Stimulated activated CD8-positive, alpha-beta memory T cell treated with anti-CD3 and anti-CD28 coated beads, Interleukin-15, amount 100 ng/mL, for 24 hours (primary cell): ENCODE data around the gene HMX1.

ENCODE experiments used
- DNase-seq: peaks from one replicate; pipeline ENCODE4 v3.0.0-alpha.2; 2020; ENCODE audit warnings: low read depth

The HMX1 gene

DNA sequence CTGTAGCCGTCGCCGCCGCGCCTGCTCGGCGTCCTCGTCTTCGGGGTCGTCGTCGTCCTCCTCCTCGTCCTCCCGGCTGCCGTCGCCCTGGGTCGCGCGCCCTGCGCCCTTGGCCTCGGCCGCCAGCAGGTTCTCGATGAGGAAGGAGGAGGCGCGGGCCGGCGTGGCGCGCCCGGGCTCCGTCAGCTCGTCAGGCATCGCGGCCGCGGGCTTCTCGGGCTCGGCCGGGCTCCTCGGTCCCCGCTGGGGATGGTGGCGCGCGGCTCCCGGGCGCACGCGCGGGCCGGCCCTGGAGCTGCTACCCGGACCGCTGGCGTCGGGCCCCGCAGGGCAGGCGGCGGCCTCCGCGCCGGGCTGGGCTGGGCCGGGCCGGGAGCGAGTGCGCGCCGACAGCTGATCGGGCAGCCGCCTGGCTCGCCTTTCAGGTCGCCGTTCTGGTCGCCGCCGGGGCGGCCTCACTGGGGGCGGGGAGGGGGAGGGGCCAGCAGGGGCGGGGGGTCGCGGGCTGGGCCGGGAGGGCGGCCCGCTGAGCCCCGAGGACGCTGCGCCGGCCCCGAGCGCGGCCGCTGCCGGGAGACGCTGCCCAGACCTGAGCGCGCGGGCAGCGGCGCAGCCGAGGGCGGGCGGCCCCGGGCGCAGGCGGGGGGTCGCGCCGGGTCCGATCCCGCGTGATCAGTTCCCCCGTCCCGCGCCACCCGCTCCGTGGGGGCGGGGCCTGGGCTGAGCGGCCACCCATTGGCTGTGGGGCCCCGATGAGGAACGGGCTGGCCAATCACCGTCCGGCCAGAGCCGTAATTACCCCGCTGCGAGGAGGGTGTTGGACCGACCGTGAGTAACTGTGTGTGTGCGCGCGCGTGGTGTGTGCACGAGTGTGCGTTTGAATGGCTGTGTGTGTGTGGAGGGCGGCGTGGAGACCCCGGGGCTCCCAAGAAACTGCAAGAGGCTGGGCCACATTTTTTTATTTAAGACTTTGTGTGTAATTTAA, at the start of gene HMX1:
HMX1 (minus strand) TSS at position 423 of the 985 bp plus-strand sequence; CDS start at position 198, 225 bp downstream.
- no peak for DNase-seq

DNA sequence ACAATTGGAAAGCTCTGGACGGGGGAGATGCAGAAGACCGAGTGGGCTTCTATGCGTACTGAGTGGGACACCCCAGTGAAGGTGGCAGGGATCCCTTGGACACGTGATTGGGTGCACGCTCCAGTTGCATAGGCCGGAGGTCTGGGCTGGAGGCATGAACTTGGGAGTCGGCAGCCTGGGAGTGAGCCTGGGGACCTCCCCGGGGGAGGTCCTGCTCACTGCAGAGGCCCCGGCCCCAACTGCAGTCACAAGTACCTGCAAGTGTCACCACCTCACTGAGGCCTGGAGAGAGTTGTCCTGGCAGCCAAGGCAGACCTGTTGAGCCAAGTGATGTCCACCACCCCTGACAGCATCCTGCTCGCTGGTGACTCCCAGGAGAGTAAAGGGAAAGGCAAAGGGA, 49.3 kb upstream of the HMX1 start:
- DNase-seq = no peak

DNA sequence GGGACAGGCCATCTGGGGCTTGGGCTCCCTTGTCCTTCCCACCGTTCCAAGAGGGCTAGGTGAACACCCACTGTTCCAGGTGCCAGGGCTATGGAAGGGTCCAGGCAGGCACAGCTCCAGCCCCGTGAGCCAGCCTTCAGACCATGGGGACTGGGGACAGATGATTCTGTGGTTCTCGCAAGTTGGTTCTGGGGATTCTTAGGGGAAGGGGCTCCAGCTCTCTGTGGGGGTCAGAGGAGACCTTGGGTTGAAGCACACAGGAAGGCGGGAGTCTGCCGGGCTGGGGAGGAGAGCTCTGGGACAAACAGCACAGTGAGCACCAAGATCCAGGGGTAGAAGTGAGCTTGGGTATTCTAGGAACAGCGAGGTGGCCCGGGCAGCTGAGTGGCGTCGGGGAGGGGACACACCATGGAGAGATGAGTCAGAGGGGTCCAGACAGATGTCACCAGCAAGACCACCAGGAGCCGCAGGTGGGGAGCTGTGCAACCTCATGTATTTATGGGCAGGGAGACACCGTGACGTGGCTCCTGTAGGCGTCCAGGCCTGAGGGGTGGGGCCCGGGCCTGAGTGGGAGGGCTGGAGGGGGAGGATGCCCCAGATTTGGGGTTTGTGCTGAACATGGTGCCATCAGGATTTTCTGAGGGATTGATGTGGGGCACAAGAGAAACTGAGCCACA, 48.8 kb upstream of the HMX1 start:
- DNase-seq = no peak

DNA sequence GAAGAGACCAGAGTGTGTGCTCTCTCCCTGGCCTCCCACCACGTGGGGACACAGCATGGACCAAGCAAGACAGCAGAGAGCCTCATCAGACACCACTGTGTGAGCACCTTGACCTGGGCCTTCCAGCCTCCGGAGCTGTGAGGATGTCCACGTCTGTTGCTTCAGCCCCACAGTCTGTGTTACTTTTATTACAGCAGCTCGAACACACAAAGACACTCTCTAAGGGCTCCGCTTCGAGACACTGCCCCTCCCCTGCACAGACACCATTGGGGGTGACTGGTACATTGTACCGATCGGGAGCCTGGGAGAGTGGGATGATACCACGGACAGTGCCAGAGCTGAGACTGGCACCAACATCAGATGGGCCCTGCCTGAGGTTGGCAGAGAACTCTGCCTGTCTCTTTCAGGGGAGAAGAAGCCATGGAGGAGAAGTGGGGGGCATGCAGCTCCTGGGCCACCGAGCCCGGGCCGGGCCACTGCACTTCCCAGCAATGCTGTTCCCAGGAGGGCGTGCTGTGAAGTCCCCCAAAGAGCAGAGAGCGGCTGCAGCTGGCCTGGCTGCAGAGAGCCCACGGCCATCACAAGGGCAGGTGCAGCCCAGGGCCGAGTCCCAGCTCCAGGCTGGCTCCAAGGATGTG, 48.1 kb upstream of the HMX1 start:
- DNase-seq = no peak

DNA sequence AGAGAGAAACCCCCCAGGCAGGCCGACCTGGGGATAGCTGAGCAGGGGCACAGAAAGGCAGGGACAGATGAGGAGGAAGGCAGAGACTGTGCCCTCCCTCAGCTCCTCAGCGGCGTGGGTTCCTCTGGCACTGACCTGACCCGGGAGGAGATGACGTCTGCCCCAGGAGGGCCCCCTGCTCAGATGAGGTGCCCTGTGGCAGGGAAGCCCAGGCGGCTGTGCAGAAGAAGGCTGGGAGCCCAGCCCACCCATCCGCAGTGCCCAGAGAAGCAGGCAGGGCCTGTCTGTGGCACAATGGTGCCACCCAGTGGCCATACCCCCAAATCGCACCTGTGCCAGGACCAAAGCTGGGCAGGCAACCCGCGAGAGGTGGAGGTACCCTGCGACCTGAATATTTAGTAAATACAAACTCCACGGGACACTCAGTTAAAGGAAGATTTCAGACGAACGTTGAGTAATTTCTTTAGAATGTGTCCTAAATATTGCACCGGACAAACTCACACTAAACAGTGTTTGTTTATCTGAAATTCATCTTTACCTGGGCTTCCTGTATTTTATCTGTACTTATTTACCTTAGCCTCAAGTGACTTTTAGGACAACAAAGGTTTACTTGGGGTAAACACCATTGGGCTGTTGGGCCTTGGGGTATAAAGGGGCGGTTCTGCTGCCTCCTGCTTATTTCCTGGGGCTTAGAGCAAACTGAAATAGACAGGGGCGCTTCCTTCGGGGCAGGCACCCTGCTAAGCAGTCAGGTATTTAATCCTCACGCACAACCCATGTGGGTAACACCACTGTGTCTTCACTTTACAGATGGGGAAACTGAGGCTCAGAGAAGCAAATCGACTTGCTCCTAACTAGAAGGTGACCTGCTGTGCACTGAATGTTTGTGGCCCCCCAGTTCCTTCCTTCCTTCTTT, 46.5 kb upstream of the HMX1 start:
- peak; percentile 56 for DNase-seq

DNA sequence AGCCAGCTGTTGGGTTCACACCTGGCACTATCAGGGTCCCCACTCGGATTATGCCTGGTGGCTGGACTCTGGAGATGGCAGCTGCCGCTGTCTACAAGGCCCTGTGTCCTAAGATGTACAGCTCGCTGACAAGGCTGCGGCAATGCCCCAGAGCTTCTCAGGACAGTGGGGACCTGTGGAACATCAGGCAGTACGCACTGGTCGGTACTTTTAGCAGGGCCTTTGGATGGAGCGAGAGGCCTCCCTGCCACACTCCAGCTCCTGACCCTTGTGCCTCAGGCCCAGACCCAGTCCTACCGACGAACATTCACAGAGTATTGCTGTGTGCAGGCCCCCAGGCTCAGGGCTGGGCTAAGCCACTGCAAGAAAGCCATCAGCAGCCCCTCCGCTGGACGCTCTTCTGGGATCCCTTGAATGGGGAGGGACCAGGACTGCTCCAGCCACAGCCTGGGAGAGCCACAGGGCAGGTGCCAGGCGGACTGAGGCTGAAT, 45.7 kb upstream of the HMX1 start:
- DNase-seq = no peak

DNA sequence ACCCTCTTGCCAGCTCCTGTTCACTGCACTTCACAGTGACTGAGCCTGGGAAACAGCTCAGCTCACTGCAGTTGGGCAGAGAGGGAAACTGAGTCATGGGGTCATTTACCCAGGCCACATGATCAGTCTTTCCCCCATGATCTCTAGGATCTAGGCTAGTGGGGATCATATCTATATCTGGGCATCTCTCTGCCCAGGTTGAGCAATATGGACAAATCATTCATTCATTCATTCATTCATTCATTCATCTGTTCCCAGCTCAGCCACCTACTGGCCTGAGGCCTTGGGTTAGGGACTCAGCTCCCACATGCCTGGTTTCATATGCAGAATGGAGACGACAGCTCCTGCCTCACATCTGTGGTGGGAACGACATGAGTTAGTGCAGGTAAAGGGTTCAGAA, 45.3 kb upstream of the HMX1 start:
- no peak for DNase-seq

DNA sequence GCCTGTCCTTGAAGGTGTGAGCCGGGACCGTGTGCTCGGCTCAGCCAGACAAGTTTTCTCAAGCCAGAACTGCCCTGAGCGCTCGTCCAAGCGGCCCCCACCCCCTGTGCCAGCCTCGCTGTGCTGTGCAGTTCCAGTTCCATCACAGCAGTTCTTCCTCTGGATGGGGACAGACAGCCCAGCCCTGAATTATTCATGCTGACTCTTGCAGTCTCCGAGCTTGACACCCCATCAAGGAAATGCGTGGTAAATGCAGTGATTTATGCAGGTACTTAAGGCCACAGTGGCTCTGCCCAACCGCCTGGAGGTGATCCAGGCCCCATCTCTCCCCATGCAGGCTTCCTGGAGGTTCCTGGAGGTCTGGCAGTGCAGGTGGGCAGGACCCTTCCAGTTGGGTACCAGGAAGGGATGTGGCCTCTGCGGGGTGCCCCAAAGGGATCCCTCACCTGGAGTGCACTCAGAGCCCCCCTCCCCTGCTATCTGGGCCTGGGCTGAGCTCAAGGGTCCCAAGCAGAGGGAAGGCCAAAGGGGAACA, 44.8 kb upstream of the HMX1 start:
- DNase-seq = no peak

DNA sequence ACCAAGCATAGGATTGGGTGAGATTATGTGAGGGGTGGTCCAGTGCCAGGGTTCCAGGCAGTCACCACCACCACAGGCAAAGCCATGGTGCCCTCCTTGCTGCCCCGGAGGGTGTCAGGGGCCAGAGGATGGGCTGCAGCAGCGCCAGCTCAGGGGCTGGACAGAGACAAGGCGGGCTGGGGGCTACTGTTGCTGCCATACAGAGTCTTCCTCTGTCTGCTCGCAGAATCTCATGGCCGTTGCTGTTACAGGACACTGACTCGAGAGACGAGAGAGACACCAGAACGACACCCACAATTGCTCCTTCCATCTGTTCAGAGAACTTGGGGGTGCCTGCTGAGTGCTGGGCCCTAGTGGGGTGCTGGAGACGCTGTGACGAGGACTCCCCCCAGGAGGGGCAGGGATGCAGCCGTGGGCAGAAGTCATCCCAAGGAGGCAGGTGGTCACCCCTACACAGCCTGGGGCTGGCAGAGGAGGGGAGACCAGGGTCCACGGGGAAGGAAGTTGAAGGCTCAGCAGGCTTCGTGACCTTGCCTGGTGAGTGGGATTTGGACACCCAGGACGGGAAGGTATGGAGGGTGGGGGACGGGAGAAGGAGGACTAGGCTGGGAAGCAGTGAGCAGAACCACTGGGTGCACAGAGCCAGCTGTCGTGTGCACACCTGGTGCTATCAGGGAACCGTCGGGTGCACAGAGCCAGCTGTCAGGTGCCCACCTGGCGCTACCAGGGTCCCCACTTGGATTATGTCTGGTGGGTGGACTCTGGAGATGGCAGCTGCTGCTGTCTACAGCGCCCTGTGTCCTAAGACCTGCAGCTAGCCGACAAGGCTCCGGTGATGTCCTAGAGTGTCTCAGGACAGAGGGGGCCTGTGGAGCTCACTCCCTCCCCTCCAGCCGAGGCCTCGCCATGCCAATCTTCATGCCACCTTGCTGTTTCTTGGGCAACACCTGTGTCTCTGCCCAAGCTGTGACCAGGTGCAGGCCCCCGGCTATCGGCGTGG, 43.9 kb upstream of the HMX1 start:
- no peak for DNase-seq

DNA sequence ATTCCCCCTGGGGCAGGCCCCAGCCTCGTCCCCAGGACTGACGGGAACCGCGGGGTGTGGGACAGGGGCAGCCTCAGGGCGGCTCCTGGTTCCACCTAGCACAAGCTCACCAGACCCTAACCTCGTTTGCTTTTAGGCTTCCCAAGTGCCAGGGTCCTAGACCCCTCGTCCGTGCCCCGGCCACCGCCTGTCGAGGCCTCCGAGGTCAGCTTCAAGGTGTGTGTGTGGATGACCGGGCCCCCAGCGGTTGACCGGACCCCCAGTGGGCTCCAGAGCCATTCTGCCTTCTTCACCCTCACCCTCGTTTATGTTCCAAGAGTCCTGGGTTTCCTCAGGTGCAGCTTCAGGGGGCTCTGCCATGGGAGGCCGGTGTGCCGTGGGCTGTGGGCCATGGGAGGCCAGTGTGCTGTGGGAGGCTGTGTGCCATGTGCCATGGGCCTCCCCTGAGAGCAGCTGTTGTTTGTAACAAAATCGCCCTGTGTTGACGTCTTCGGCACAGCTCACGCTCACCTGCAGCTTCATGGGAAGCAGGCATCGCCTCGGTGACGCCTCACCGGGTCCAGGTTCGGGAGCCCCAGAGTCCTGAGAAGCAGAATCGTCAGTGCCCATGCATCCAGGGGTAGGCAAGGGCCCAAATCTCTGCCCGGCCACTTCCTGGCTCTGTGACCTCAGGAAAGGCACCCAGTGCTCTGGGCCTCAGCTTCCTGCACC, 43.0 kb upstream of the HMX1 start:
- DNase-seq = no peak

DNA sequence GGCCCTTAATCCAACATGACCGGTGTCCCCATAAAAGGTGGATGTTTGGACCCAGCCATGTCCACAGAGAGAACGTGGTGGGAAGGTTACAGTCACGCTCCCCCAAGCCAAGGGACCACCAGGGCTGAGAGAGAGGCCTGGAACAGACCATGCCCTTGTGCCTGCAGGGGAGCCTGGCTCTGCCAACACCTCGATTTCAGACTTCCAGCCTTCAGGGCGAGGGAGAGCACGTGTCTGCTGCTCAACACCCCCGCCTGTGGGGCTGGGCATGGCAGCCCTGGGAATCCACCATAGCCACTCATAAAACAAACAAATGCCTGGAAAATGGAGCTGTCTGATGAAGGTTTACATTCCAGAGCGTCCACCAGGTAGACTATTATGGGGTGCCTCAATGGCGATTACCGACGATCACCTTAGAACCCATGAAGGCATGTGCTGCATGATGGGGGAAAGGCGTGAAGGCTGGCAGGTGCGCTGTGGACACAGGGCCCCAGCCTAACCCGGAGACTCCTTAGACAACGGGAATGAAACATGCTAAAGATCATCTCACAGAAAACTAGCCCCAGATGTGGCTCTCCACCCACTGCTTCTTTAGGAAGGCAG, 42.3 kb upstream of the HMX1 start:
- no peak for DNase-seq

DNA sequence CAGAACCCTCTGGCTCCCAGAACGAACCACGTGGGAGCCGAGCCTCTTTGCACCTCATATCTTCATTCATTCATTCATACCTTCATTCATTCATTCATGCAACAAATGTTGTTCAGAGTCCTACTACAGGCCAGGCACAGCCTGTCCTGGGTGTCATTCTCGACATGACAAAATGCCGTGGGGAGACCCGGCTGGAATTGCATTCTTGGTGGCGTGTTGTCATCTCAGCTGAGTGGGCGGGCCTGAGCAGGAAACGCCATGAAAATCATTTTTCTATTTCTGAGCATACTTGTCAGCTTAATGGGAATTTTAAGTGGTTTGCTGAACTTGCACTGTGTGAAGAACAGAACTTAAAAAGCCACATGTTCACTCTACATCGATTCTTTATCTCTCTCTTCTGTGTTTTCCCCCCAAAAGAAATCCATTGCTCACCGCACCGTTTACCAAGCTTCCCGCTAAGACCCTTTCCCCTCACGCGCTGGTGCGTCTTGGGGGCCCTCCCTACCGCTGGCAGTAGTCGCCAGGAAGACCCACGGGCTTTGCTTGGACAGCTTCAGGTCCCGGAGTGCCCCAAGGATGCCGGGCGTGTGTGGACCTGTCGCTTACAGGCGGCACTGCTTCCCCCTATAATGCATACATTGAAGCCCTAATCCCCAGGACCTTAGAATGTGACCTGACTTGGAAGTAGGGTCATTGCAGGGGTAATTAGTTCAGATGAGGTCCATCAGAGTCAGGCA, 41.6 kb upstream of the HMX1 start:
- no peak for DNase-seq

DNA sequence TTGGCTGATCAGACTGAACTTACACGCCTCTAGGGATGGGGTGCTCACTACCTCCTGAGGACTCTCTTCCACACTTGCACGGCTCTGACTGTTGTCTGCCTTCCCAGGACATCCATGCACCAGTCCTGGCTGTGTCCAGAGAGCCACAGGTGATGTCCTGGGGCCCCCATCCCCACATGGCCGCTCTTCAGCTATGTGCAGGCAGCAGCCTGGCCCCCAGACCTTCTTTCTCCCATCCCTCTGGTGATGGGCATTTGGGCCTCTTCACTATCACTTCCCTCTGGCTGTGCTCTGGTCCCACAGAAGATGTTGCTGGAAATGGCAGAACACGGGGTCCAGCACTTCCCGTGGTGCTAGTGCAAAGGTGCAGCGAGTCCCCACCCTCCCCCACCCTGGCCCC, 40.9 kb upstream of the HMX1 start:
- DNase-seq = no peak

DNA sequence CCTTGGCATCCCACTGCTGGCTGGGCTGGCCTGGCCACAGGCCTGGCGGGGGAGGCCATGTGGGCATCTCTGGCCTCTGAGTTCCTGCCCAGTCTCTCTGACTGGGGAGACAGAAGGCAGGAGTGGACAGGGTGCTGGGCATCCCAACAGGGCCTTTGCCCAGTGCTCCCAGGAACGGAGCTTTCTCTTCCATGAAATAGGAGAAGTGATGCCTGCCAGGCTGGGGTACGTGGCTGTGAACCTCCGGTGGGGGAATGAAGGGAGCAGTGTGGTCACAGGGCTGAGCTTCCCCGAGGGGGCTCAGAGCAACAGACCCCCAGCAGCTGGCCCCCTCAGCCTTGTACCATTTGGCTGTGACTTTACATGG, 40.4 kb upstream of the HMX1 start:
- no peak for DNase-seq

DNA sequence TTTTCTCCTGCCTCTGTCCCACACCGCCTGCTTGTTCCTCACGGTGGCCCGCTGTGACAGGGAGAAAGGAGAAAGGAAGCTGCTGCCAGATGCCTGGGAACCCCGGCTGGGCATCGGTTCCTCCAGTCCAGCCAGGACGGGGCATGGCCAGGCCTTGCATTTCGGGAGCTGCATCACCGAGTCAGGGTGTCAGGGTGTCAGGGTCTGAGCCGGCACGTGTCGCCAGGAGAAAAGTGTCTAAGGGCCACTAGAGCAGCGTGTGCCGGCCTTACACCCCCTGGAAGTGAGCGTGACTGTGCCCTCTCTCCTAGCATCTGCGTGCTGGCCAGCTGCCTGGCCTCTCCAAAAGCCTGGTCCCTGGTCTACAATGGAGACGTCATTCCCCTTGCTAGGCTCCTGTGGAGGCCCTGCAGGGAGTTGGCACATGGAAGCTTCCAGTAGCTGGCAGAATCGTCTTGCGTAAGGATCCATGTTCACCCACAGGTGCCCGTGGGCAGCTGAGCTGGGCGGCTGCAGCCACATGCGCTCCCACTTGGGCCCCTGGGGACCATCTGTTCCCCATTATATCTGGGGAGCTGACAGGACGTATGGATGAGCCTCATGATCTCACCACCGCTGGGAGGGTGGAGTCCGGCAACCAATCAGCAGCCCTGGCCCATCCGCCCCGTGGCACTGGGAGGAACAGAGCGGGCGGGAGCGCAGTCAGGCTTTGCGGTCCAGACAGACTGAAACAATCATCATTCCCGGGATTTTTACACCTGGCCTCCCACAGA, 39.9 kb upstream of the HMX1 start:
- DNase-seq = no peak

DNA sequence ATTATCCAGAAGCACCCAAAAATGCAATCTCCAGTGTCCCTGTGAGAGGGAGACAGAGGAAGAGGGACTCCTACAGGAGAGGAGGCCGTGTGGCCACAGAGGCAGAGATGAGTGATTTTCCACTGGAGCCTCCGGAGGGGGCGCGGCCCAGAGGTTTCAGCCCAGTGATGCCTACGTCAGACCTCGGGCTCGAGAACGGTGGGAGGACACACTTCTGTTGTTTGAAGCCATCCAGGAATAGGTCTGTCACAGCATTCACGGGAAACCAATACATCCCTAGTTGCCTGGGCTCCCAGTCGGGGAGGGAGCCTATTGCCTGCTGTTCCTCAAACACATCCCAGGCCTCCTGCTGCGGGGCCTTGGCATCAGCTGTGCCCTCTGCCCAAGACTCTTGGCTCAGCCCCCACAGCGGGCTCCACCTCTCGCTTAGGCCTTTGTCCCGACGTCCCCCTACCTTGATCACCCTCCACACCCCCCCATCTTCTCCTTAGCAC, 39.2 kb upstream of the HMX1 start:
- no peak for DNase-seq

DNA sequence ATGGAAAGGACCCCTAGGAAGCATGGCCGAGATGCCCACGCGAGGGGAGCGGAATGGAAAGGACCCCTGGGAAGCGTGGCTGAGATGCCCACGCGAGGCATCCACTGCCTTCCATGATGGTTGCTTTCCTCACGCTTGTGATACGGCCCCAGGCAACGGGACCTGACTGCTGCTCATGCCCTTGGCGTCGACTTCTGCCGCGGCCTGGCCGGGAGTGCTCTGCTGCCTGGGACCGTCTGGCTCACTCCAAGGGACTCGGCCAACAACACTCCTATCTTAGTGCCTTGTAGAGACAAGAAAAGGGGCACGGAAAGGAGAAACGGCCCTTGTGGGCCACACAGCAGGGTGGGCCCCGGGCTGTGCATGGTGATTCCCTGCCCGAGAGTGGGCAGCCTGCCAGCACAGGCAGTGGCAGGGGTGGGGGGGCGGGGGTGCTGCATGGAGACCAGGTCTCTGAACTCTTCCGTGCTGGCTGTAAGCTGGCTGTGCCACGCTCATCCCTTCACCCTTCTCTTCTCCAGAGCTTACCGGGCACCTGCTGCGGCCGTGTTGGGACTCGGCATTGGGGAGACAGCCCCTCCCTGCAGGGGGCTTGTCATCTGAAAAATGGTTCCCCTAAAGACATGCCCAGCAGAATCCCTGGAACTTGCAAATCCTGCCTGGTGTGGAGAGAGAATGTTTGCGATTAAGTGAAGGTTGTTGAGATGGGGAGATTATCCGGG, 38.6 kb upstream of the HMX1 start:
- DNase-seq = no peak
